ENCODE measurements around the gene RPUSD1.
"Not testable (repeated sequence)": the region's sequence is repeated elsewhere in the genome, so short reads cannot be mapped to it uniquely, and the experiment has no call there.

Gene RPUSD1, protein sequence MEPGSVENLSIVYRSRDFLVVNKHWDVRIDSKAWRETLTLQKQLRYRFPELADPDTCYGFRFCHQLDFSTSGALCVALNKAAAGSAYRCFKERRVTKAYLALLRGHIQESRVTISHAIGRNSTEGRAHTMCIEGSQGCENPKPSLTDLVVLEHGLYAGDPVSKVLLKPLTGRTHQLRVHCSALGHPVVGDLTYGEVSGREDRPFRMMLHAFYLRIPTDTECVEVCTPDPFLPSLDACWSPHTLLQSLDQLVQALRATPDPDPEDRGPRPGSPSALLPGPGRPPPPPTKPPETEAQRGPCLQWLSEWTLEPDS

DNA sequence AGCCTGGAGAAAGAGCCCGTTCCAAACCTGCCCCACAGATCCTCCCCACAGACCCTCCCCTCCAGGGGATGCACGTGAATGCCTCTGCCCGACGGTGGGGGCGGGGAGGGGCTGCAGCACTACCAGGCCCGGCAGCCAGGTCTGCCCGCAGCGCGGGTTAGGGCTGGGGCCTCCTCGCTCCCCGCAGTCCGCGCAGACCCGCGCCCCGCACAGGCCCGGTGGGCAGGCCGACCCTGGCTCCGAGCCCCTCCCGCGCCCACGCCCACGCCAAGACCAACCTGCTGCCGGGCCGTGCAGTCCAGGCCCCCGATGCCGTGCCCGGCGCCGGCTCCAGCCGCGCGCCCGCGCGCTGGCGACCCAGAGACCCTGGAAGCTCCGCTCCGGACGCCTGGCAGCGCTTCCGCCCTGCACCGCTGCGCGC is at the start of gene RPUSD1:
Gene RPUSD1, minus strand, starts transcription at position 404 of the 421 bp plus-strand sequence. CDS start 644 bp downstream, outside the sequence.
- DNase-seq, result no peak

DNA sequence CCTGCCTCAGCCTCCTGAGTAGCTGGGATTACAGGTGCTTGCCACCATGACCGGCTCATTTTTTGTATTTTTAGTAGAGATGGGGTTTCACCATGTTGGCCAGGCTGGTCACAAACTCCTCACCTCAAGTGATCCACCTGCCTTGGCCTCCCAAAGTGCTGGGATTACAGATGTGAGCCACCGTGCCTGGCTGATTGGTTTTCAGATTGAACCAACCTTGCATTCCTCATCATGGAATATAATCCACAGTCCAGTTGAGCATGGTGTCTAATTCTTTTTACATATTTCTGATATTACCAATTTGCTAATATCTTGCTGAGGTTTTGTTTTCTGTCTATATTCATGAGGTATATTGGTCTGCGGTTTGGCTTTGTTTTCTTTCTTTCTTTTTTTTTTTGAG is 48.6 kb upstream of the RPUSD1 start:
- not testable (repeated sequence) for DNase-seq

DNA sequence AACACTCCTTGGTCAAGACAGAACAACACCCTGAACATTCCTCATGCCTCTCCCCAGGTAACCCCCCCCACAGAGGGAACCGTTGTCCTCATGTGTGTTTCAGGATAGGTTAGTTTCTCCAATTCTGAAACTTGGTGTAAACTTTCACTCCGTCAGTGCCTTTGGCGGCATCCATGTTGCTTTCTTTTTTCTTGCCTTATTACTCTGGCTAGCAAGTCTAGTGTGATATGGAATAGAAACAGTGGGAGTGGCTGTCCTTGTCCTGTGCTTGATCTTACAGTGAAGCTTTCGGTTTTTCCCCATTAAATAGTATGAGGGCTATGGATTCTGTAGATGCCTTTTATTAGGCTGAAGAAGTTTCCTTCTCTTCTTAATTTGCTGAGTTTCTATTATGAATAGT is 48.0 kb upstream of the RPUSD1 start:
- no peak for DNase-seq

DNA sequence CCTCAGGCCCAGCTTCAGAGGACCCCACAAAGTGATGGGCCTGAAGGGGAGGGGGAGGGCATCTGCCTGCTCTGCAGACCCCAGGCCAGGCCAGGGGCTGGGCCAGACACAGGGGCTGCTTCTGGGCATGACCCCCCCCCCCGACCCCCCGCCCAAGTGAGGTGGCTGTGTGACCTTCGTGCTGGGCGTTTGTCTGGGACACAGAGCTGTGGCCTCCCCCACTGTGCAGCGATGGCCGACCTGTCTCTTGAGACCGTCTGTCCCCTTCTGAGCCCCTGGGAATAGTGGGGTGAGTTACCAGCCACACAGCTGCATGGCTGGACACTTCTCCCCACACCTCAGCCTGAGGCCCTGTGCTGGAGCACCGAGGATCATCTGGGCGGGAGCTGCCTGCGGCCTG is 47.2 kb upstream of the RPUSD1 start:
- no peak for DNase-seq

DNA sequence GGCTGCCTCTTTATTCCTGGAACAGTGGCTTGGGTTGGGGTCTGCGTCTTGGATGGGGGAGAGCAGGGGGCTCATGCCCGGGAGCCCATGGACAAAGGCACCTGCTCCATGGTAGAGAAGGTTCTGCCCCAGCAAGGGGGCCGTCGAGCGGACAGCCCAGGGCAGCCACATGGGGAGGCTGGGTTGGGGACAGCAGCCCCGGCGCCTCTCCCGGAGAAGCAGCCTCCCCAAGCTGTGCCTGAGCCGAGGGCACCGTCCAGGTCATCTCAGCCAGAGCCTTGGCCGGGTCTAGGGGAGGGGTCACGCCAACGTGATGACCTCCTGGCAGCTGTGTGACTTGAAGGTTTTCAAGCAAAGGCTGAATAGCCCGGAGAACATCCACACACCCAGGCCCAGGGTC is 45.2 kb upstream of the RPUSD1 start:
- DNase-seq, result no peak

DNA sequence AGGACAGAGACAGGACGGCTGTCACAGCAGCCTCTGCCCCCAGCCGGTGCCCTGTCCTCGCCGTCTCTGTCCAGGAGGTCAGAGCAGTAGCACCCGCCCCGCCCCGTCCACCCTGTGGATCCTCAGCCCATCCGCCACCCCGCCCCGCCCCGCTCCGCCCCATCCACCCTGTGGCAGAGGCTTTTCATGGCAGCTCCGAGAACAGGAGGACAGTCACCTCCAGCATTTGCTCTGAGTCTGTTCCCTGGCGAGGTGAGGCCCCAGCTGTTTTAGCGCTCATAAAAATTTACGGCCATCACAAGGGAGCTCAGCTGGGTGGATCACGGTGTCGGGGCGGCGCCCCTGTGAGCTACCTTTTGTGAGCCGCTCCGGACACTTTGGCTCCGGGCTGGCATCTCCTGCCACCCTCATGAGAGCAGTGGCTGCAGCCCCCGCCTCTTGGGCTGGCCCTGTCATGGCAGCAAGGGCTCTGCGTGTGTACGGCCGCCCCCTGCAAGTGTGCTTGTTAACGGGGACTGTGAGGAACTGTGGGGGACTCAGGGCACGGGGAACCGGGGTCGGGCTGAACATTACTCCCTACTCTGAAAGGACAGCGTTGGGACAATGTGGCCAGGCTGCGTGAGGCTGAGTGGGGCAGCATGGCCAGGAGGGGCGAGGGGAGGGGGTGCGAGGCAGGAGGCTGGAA is 44.6 kb upstream of the RPUSD1 start:
- DNase-seq, result no peak

DNA sequence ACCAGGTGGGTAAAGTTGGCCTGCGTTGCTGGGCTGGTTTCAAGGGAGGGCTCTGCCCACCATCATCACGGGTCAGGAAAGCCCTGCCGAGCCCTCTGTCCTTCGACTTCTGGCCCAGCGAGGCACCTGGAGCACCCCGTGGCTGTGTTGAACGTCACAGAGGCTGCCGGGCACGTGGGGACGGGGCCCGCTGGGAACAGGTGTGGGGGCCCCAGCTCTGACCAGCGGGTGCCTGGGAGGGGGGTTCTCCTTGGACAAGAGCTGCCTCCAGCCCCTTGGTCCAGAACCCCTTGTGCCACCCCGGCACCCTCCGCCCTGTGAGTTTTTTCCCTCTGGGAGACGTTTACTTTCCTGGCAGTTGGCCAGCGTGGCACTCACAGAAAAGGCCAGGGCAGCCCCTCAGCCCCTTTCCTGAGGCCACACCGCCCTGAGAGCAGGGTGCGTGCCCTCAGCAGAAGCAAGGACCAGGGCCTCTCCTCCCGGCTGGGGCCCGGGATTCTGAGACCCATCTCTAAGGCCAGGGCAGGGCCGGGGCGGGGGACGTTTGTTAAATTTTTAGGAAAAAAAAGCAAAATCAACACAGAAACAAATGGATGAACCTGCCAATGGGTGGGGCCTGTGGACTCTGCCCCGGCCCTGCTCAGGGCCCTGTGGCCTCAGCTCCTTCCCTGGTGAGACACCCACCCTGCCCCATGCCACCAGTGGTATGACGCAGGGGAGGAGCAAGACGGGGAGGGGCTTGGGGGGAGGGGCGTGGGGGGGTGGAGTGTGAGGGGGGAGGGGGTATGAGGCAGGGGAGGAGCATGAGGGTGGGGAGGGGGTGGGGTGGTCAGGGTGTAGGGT is 43.6 kb upstream of the RPUSD1 start:
- DNase-seq, result no peak

DNA sequence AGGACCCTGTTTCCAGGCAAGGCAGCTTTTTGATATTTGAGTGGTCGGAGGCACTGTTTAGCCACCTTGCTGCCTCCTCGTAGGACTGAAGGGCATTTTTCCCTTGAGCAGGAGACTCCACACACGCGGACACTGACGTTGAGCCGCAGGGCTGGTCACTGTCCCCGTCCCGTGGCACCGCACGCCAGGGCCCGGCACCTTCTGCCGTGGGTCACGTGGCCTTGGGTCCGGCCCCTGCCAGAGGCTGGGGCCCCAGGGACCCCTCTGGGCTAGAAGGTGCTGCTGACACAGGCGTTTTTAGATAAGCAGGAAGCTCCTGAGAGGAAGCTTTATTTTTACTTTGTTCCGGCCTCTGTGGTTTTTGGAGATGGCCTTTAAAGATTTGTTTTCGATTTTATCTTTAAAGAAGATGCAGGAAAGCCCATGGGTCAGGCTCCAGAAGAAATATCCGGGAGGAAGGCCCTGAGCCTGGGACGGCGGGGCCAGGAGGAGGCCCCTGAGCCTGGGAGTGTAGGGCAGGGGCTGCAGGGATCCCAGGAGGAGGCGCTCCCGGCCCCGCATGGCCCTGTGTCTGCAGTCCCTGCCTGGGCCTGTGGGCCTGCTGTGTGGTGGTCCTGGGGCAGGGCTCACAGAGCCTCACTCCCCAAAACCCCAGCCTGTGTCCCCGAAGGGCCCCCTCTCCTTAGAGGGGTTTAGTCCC is 42.8 kb upstream of the RPUSD1 start:
- DNase-seq, result no peak

DNA sequence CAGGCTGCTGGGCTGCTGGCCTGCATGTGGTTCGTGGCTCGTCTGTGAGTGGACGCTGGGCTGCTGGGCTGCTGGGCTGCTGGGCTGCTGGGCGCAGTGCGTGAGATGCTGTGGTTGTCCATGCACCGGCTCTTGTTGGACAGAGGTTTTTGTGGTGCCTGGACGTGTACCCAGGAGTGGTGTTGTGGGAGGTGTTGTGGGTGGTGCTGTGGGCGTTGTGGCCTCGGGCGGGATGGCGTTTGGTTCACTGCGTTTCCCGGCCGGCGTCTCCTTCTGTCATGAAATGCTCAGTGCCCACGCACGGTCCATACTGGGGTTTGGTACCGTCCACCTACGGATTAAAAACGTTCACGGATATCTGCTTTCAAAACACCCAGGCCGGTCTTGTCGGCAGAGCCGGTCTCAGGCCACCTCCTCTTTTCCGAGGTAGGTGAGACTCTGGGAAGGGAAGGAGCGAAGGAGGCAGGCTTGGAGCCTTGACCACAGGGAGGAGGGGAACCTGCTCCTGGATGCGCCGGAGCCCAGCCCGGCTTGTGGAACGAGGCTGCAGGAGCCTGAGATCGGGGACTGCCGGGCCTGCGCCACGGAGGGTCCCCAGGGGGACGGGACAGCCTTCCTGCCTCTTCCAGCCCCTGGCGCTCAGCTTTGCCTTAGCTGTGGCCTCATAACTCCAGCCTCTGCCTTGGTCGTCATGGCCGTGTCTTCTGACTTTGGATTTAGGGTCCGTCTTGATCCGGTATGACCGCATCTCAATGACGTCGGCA is 42.1 kb upstream of the RPUSD1 start:
- DNase-seq, result no peak

DNA sequence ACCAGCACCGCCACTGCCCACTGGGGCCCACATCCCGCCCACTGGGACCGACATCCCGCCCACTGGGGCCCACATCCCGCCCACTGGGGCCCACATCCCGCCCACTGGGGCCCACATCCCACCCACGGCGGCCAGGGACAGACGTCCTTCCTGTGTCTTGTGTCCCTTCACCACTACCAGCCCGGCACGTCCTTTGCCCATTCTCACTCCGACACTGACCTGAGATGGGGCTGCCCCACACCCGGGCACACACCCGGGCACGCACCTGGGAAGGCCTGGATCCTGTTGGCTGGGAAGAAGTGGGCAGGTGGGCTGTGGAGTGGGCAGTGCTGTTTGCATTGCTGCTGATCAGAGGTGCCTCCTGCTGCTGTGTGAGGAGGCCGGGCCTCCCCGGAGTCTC is 40.7 kb upstream of the RPUSD1 start:
- DNase-seq, result no peak

DNA sequence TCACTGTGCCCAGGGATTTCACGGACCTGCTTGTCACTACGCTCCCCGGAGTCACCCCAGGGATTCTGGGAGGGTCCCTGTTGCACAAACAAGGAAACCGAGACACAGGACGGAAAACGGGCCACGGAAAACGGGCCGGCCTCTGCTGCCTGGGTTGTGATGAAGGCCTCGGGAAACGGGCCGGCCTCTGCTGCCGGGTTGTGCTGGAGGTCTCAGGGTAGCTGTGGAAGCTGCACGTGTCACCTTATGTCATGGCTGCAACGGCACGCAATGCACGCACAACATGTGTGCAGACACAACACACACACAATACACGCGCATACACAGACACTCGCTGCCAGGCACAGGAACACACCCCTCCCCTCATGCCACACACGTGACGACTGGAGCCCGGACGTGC is 39.3 kb upstream of the RPUSD1 start:
- no peak for DNase-seq

DNA sequence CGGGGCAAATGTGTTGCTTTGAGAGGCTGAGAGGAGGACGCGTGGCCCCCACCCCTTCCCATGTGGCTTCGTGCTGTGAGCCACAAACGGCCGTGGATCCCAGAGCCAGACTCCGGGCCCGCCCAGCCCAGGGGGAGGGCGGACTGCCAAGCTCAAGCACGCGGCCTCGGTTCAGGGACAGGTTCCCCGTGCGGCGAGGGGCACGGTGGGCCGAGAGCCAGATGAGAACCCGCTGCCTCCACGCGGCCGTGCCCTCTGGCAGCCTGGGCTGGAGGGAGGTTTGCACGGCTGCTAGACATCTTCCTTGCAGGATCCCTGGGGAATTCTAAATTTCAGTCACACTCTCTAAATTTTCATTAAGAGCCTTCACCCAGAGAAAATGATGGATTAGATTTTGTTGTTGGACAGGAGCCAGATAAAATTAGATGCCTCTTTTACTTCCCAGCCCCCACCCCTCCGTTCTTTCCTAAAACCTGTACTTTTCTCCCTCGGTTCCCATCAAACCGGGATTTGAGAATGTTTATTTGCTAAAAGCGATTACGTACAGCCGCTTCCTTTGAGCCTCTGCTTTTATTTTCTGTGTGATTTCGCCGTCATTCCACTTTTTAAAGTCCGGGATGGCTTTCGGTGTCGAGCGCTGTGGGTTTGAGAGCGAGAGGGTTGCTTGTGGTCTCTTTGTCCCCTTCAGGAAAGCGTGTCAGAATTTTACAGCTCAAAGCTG is 37.3 kb upstream of the RPUSD1 start:
- DNase-seq, result no peak

DNA sequence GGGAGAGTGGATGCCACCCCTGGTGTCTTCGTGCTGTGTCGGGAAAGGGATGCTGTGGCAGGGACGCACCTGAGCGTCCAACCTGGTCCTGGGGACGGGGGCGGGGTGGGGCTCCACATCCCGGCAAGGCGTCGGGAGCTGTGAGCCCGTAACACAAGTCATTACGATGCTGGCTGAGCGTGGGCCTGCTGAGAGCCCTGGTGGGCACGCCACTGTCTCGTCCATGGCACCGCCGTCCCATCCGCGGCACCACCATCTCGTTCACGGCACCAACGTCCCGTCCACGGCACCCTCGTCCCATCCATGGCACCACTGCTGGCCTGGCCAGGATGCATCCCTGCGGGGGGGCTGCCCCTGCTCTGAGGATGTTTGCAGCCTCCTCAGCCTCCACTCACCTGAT is 36.4 kb upstream of the RPUSD1 start:
- DNase-seq, result no peak

DNA sequence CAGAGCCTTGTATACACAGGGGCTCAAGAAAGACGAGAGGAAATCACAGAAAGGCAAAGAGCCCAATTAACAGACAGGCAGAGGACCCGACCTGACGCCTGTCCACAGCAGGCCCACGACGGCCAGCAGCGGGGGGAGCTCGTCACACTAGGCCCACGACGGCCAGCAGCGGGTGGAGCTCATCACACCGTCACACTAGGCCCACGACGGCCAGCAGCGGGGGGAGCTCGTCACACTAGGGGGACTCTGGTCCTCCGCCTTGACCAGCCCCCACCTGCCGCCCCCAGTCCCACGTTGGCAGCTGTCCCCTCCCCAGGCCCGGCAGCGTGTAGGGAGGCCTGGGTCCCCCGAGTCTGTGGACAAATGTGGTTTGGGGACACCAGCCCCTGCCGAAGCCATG is 36.0 kb upstream of the RPUSD1 start:
- no peak for DNase-seq

DNA sequence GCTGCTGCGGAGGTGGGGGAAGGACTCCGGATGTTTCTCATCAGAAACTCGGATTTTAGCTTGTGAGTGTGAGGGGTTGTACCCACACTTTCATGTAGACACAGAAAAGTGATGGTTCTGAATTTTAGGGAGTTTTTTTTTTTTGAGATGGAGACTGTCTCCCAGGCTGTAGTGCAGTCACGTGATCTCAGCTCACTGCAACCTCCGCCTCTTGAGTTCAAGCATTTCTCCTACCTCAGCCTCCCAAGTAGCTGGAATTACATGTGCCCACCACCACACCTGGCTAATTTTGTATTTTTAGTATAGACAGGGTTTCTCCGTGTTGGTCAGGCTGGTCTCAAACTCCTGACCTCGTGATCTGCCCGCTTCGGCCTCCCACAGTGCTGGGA is 34.7 kb upstream of the RPUSD1 start:
- DNase-seq, result no peak

DNA sequence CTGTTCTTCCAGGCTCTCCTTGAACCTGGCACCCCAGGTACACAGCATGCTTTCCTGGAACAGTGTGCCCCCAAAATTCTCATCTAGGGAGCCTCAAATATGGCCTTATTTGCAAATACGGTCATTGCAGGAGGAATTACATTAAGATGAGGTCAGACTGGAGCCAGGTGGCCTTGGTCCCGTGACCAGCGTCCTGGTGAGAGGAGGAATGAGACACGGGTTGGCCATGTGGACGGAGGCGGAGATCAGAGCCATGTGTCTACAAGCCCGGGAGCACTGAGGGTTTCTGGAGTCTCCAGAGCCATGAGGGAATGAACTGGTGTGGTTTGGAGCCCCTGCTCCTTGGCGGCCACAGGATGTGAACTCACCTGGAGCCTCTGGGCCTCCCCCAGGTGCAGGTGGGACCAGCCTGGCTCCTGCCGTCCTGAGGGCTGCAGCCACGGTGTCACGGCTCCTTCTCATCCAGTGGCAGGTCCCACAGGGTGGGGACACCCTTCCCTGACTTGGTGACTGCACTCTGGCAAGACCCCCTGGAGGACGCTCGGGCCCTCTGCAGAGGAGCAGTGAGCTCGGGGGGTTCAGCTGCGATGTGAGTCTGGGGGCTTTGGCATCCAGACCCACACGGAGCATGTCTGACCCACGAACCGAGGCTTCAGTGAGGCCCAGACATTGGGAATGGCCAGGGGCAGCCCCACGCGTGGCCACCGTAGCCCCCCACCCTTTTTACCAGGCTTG is 34.2 kb upstream of the RPUSD1 start:
- no peak for DNase-seq

DNA sequence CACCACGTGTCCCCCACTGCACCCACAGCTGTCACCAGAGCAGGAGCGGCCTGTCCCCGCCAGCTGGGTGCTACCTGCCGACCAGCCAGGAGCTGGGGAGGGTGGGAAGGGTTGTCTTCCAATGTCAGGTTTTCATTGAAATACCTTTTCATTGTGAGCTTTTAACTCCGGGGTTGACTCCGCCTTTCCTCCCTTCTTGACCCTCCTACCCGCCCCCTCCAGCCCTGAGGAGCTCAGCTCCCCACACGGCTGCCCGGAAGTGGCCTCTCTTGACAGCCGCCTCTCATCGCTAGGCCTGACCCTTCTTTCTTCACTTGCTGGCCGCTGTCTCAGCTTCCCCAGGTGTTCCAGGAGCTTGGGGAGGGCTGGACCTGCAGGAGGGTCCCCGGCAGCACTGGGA is 33.6 kb upstream of the RPUSD1 start:
- no peak for DNase-seq

DNA sequence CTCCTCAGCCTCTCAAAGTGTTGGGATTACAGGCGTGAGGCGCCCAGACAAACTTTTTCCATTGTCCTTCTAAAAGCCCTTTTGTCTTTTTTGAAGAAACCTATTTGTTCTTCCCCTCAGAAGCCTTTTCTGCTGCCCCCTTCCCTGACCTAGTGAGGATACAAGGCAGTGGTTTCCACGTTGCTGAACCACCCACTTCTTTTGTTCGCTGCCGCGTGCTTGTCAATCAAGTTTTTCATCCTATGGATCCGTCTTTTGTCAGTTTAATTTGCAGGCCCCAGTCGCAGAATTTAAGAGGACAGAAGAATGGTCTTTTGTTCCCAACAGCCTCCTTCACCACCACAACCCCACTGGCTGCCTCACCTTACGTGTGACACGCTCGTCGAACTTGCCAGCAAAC is 32.6 kb upstream of the RPUSD1 start:
- DNase-seq, result no peak

DNA sequence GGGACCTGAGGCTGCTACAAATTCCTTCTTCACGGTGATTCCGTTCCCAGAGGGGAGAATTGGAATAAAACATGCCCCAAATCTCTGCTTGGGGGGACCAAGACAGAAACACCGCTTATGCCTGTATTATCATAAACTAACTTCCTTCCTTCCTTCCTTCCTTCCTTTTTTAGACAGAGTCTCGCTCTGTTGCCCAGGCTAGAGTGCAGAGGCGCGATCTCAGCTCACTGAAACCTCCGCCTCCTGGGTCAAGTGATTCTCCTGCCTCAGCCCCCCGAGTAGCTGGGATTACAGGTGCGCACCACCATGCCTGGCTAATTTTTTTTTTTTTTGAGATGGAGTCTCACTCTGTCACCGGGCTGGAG is 31.8 kb upstream of the RPUSD1 start:
- not testable (repeated sequence) for DNase-seq

DNA sequence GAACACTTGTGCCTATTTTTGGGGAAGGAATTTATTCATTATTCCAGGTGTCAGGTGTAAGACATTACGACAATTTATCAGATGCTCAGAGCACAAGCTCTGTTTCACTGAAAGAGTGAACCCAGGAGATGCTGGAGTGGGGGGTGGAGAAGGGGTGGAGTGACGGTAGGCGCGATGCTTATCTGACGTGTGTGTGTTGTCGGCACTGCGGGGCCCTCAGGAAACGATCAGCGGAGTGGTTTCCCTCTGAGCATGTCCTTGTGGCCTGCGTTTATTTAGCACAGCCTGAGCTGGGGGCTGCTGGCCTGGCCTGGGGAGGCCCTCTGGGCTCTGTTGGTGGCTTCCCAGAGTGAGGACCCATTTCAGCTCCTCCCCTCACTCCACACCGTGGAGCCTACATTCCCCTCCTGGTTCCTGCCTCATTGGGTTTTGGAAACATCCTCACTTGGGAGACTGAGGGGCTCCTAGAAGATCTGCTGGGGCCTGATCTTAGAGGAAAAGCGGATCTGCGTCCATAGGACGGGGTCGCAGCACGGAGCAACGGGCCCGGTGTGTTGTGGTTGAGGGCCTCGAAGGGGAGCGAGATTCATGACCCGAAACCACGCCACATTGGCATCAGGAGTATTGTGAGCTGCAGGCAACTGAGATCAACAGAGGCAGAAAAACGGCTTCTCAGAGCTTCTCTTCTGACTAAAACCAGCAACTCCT is 31.3 kb upstream of the RPUSD1 start:
- DNase-seq, result no peak
